ENCODE data around the gene LGI4. TPM values are rescaled to one million over a fixed set of nuclear protein-coding genes. Genes with fewer than 3 reads are reported as not detected.
"Not testable (repeated sequence)": the region's sequence is repeated elsewhere in the genome, so short reads cannot be mapped to it uniquely, and the experiment has no call there.

Gene LGI4
- polyA plus RNA-seq, 2 of the 4 experiments (the other 2 are of a cell fraction) = 0.06 to 0.09 TPM

GRCh38 chr19:35104361-35104760 lies 30.5 kb downstream of the LGI4 start:
- CTCF ChIA-PET = interaction anchor here (0.9 to 2.4 kb wide), 8 partner anchors 11 to 465 kb away, joined by 3 to 9 read pairs (median 4); no protein-coding TSS in a partner anchor
- FAIRE-seq = no peak
- DNase-seq (ENCODE audit: low read depth in 1 of 2, low spot score in 1 of 2) = no peak
- TF ChIP-seq RARB (CRISPR knock-in tag; IDR thresholded peaks at IDR 0.05) (no peak), ZC3H11A (IDR thresholded peaks at IDR 0.05) (no peak), PHF8 (IDR thresholded peaks at IDR 0.05; ENCODE audit: borderline replicate concordance, low read depth) (no peak), BCL3 (IDR thresholded peaks at IDR 0.05) (no peak), CHD2 (IDR thresholded peaks at IDR 0.05; ENCODE audit: low read length, partially characterized antibody) (no peak), POLR2AphosphoS2 (conservative IDR thresholded peaks at IDR 0.05; ENCODE audit: low read length) (no peak), HES2 (IDR thresholded peaks at IDR 0.05) (no peak), FOSL2 (IDR thresholded peaks at IDR 0.05) (no peak), FOSL2 (CRISPR knock-in tag; IDR thresholded peaks at IDR 0.05) (no peak), NPAS2 (CRISPR knock-in tag; IDR thresholded peaks at IDR 0.05; ENCODE audit: borderline replicate concordance) (no peak), RFX5 (IDR thresholded peaks at IDR 0.05) (no peak), EHF (CRISPR knock-in tag; IDR thresholded peaks at IDR 0.05) (no peak), ATOH8 (CRISPR knock-in tag; IDR thresholded peaks at IDR 0.05; ENCODE audit: low read depth) (no peak), CHD4 (IDR thresholded peaks at IDR 0.05; ENCODE audit: borderline replicate concordance) (no peak), REST (IDR thresholded peaks at IDR 0.05) (no peak)
- Histone ChIP-seq H3K4me3 (no peak overlapping the region), H3K27ac (no peak overlapping the region), H3K4me2 (no peak overlapping the region), H3K9me3 (peaks cover 6% of the 10 kb centered on the region; the same call in 1 of the 3 replicates), H3K4me1 (peaks cover under 1% of the 10 kb centered on the region; the same call in 1 of the 3 replicates)
- ATAC-seq = peak in 1 of 2 experiments; percentile 13; a peak in 1 of 6 replicates
- 65% methylated on average over 11 of the region's 11 CpGs for WGBS (ENCODE audit: missing lambda C conversion rate)
- POLR2A ChIA-PET = no interaction called here

- H3K4me2 ChIP-seq; DNase-seq (ENCODE audit: low read depth in 1 of 2, low spot score in 1 of 2); FAIRE-seq; POLR2A ChIA-PET; H3K9me3 ChIP-seq; H3K4me3 ChIP-seq; H3K4me1 ChIP-seq; ATAC-seq; H3K27ac ChIP-seq: not testable (repeated sequence)
- 55% methylated on average over 10 of the region's 10 CpGs for WGBS (ENCODE audit: missing lambda C conversion rate)
- CTCF ChIA-PET = interaction anchor here (0.9 to 2.4 kb wide), 6 partner anchors 11 to 363 kb away, joined by 3 to 9 read pairs (median 5); no protein-coding TSS in a partner anchor
These were observed 31.2 kb downstream of the LGI4 start for GRCh38 chr19:35103614-35104013.

GRCh38 chr19:35101949-35102348 lies 32.9 kb downstream of the LGI4 start:
- CTCF ChIA-PET = interaction anchor here (0.7 to 6.9 kb wide), 6 partner anchors 10 to 52 kb away, joined by 3 to 67 read pairs (median 14); partner anchors contain the start of gene FXYD3
- H3K4me2 ChIP-seq; H3K4me1 ChIP-seq; H3K4me3 ChIP-seq; H3K9me3 ChIP-seq; ATAC-seq; POLR2A ChIA-PET; DNase-seq (ENCODE audit: low read depth in 1 of 2, low spot score in 1 of 2); FAIRE-seq; H3K27ac ChIP-seq: not testable (repeated sequence)
- 80% methylated on average over 10 of the region's 10 CpGs for WGBS (ENCODE audit: missing lambda C conversion rate)

Measured in A549 (cell line).